NOMO-1 treated with DMSO at 0.1 percent for 48 hours (cell line): ENCODE results near the gene STYK1.
"Not testable (repeated sequence)": the region's sequence is repeated elsewhere in the genome, so short reads cannot be mapped to it uniquely, and the experiment has no call there.

Experiments
- DNase-seq: peaks from one replicate; lab custom pipeline; 2025; ENCODE audit not compliant: unreplicated experiment; lab: John Stamatoyannopoulos, UW

The STYK1 gene

GRCh38 chr12:10689146-10689545 lies 15.3 kb upstream of the STYK1 start:
- DNase-seq = no peak

- no peak for DNase-seq
These were observed 14.2 kb upstream of the STYK1 start for GRCh38 chr12:10688042-10688441.

GRCh38 chr12:10672231-10672868 lies 1.5 kb downstream of the STYK1 start:
- no peak for DNase-seq

- DNase-seq = no peak
These were observed 4.3 kb downstream of the STYK1 start for GRCh38 chr12:10669533-10669932.

GRCh38 chr12:10668526-10668925 lies 5.3 kb downstream of the STYK1 start:
- no peak for DNase-seq

GRCh38 chr12:10667581-10667980 lies 6.3 kb downstream of the STYK1 start:
- no peak for DNase-seq

GRCh38 chr12:10664499-10664898 lies 9.4 kb downstream of the STYK1 start:
- DNase-seq = no peak

- no peak for DNase-seq
These were observed 10.0 kb downstream of the STYK1 start for GRCh38 chr12:10663869-10664268.

- DNase-seq = no peak
These were observed 12.5 kb downstream of the STYK1 start for GRCh38 chr12:10661338-10661737.

GRCh38 chr12:10654003-10654402 lies 19.8 kb downstream of the STYK1 start:
- DNase-seq = no peak

GRCh38 chr12:10652192-10652591 lies 21.7 kb downstream of the STYK1 start:
- no peak for DNase-seq

GRCh38 chr12:10646576-10646975 lies 27.3 kb downstream of the STYK1 start:
- DNase-seq = not testable (repeated sequence)

GRCh38 chr12:10645910-10646309 lies 27.9 kb downstream of the STYK1 start:
- no peak for DNase-seq

- DNase-seq = no peak
These were observed 31.9 kb downstream of the STYK1 start for GRCh38 chr12:10641735-10642500.

GRCh38 chr12:10638728-10639127 lies 35.1 kb downstream of the STYK1 start:
- no peak for DNase-seq

GRCh38 chr12:10636611-10637010 lies 37.2 kb downstream of the STYK1 start:
- no peak for DNase-seq

GRCh38 chr12:10636124-10636523 lies 37.7 kb downstream of the STYK1 start:
- no peak for DNase-seq

- DNase-seq = no peak
These were observed 38.5 kb downstream of the STYK1 start for GRCh38 chr12:10635306-10635705.

- DNase-seq = no peak
These were observed 39.4 kb downstream of the STYK1 start for GRCh38 chr12:10634427-10634826.

GRCh38 chr12:10633541-10633940 lies 40.3 kb downstream of the STYK1 start:
- DNase-seq = no peak

- DNase-seq = no peak
These were observed 41.6 kb downstream of the STYK1 start for GRCh38 chr12:10632226-10632625.

GRCh38 chr12:10624605-10625004 lies 49.2 kb downstream of the STYK1 start:
- DNase-seq = no peak

GRCh38 chr12:10623131-10623530 lies 50.7 kb downstream of the STYK1 start:
- no peak for DNase-seq
